Loucy (cell line): Measurements from ENCODE around the gene PALLD.
"Not testable (repeated sequence)": the region's sequence is repeated elsewhere in the genome, so short reads cannot be mapped to it uniquely, and the experiment has no call there.

Experiments used
- H2AFZ ChIP-seq: fragments of 200-600 bp; sonication (generic); 2 replicates; pipeline ENCODE4 v1.6.0; 2016; ENCODE audit warnings: antibody characterized with exemption, mild to moderate bottlenecking, low read length, moderate library complexity
- H3F3A ChIP-seq: fragments of 200-600 bp; 2 replicates; pipeline ENCODE4 v1.6.0; 2016; ENCODE audit warnings: antibody characterized with exemption, low read depth, mild to moderate bottlenecking
- H3K27me3 ChIP-seq: fragments of 200-600 bp; sonication (generic); 2 replicates; pipeline ENCODE4 v1.6.1; 2014; ENCODE audit warnings: low read length, mild to moderate bottlenecking; ENCODE audit not compliant: insufficient read depth, poor library complexity, severe bottlenecking
- H3K36me3 ChIP-seq: fragments of 200-600 bp; sonication (generic); 2 replicates; pipeline ENCODE4 v1.6.1; 2016; ENCODE audit warnings: low read length; ENCODE audit not compliant: insufficient read depth
- H3K4me1 ChIP-seq: fragments of 200-600 bp; sonication (generic); 2 replicates; pipeline ENCODE4 v1.5.1; 2014; ENCODE audit warnings: low read length, mild to moderate bottlenecking; ENCODE audit not compliant: insufficient read depth, poor library complexity, severe bottlenecking
- H3K4me2 ChIP-seq: fragments of 200-600 bp; sonication (generic); 2 replicates; pipeline ENCODE4 v1.6.0; 2014; ENCODE audit warnings: antibody characterized with exemption, low read length, low read depth, mild to moderate bottlenecking; ENCODE audit not compliant: poor library complexity, severe bottlenecking
- H3K4me3 ChIP-seq: fragments of 200-600 bp; sonication (generic); 2 replicates; pipeline ENCODE4 v1.5.1; 2014; ENCODE audit warnings: low read length, mild to moderate bottlenecking, mixed read lengths; ENCODE audit not compliant: poor library complexity, severe bottlenecking
- H3K79me2 ChIP-seq: fragments of 200-600 bp; sonication (generic); 2 replicates; pipeline ENCODE4 v1.6.1; 2014; ENCODE audit warnings: low read length; ENCODE audit not compliant: insufficient read depth
- H3K9ac ChIP-seq: fragments of 200-600 bp; sonication (generic); 2 replicates; pipeline ENCODE4 v1.6.0; 2014; ENCODE audit warnings: mild to moderate bottlenecking, low read depth, low read length, moderate library complexity; ENCODE audit not compliant: poor library complexity, severe bottlenecking
- H3K9me2 ChIP-seq: fragments of 200-600 bp; sonication (generic); replicated peaks from 2 replicates; pipeline ENCODE4 v1.6.1; 2016; ENCODE audit warnings: low read depth, low read length, mixed read lengths
- H3K9me3 ChIP-seq: fragments of 200-600 bp; sonication (generic); 2 replicates; pipeline ENCODE4 v1.6.1; 2014; ENCODE audit warnings: mild to moderate bottlenecking, antibody characterized with exemption, low read length, low read depth; ENCODE audit not compliant: insufficient read depth
- H4K20me1 ChIP-seq: fragments of 200-600 bp; sonication (generic); 2 replicates; pipeline ENCODE4 v1.6.0; 2014; ENCODE audit warnings: antibody characterized with exemption, low read length, mild to moderate bottlenecking; ENCODE audit not compliant: insufficient read depth, poor library complexity, severe bottlenecking
- CTCF ChIP-seq: fragments of 200-600 bp; sonication (generic); conservative IDR thresholded peaks from 2 replicates; pipeline ENCODE4 v1.5.1; 2014; ENCODE audit warnings: mild to moderate bottlenecking, antibody characterized with exemption, low read length
- EZH2phosphoT487 ChIP-seq: fragments of 200-600 bp; IDR thresholded peaks from 2 replicates; pipeline ENCODE4 v1.6.1; 2018; ENCODE audit warnings: antibody characterized with exemption, mild to moderate bottlenecking, moderate library complexity, borderline replicate concordance

The PALLD gene

GRCh38 chr4:168724243-168724642 is 227.4 kb downstream of the PALLD start:
- Histone ChIP-seq H3K9ac (no peak overlapping the region), H3K36me3 (no peaks in the 10 kb centered on the region), H3K4me2 (no peak overlapping the region), H3K9me3 (no peaks in the 10 kb centered on the region), H2AFZ (no peak overlapping the region), H3K79me2 (no peaks in the 10 kb centered on the region), H3K9me2 (no peaks in the 10 kb centered on the region), H3K4me3 (no peak overlapping the region), H3K4me1 (peaks cover 14% of the 10 kb centered on the region), H4K20me1 (no peaks in the 10 kb centered on the region), H3F3A (no peaks in the 10 kb centered on the region), H3K27me3 (no peaks in the 10 kb centered on the region)
- no peak for TF ChIP-seq EZH2phosphoT487
- no peak for TF ChIP-seq CTCF

GRCh38 chr4:168724686-168725411 is 228.0 kb downstream of the PALLD start:
- Histone ChIP-seq H3K4me3 (no peak overlapping the region), H3K4me1 (peaks cover 14% of the 10 kb centered on the region), H2AFZ (no peak overlapping the region), H3F3A (no peaks in the 10 kb centered on the region), H3K36me3 (no peaks in the 10 kb centered on the region), H3K4me2 (no peak overlapping the region), H3K9me2 (no peaks in the 10 kb centered on the region), H3K27me3 (no peaks in the 10 kb centered on the region), H3K79me2 (no peaks in the 10 kb centered on the region), H3K9ac (no peak overlapping the region), H3K9me3 (no peaks in the 10 kb centered on the region), H4K20me1 (no peaks in the 10 kb centered on the region)
- no peak for TF ChIP-seq EZH2phosphoT487
- no peak for TF ChIP-seq CTCF

- no peaks in the 10 kb centered on the region for H4K20me1 ChIP-seq
- no peaks in the 10 kb centered on the region for H3K27me3 ChIP-seq
- no peak overlapping the region for H3K4me2 ChIP-seq
- peaks cover 14% of the 10 kb centered on the region for H3K4me1 ChIP-seq
- no peak overlapping the region for H3K9ac ChIP-seq
- no peaks in the 10 kb centered on the region for H3K79me2 ChIP-seq
- H3F3A ChIP-seq, result no peaks in the 10 kb centered on the region
- TF ChIP-seq EZH2phosphoT487, result no peak
- no peak for TF ChIP-seq CTCF
- H3K36me3 ChIP-seq, result no peaks in the 10 kb centered on the region
- H2AFZ ChIP-seq, result no peak overlapping the region
- H3K4me3 ChIP-seq, result no peak overlapping the region
- no peaks in the 10 kb centered on the region for H3K9me2 ChIP-seq
- no peaks in the 10 kb centered on the region for H3K9me3 ChIP-seq
These were observed 229.1 kb downstream of the PALLD start for GRCh38 chr4:168725930-168726329.

GRCh38 chr4:168727181-168727580 is 230.3 kb downstream of the PALLD start:
- H3K27me3 ChIP-seq, H4K20me1 ChIP-seq, H3K9ac ChIP-seq, H2AFZ ChIP-seq, H3K4me2 ChIP-seq, H3K9me2 ChIP-seq, H3K79me2 ChIP-seq, H3K4me3 ChIP-seq, H3K9me3 ChIP-seq, H3K36me3 ChIP-seq, H3F3A ChIP-seq: not testable (repeated sequence)
- peaks cover 14% of the 10 kb centered on the region for H3K4me1 ChIP-seq
